Measurements from ENCODE around the gene DOCK1.

The DOCK1 gene

DNA sequence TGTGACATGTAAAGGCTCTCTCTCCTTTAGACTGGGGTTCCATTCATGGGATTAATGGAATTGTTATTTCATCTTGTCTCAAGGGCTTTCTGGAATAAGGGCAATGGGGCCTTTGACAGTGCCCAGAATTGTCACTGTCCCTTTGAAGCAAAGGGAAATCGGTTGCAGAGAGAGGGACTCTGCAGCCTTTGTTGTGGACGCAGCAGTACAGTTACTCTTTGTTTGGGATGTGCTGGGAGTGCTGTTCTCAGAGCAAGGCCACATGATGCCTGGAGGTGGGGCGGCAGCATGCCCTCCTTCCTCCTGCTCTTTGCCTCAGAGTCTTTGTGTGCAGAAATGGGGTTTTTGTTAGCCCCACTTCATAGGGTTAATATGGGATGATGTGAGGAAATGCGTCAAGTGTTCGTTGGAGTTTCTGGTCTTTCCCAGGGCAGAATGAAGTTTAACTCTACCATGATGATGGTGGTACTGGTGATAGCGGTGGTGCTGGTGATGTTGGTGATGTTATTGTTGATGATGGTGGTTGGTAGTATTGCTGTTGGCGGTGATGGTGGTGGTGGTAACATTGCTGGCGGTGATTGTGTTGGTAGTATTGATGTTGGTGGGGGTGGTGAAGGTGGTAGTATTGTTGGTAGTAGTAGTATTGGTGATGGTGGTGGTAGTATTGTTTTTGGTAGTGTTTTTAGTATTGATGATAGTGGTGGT is 45.3 kb downstream of the DOCK1 start:
- no peak for DNase-seq (ENCODE audit: low read depth in 2 of 2)

DNA sequence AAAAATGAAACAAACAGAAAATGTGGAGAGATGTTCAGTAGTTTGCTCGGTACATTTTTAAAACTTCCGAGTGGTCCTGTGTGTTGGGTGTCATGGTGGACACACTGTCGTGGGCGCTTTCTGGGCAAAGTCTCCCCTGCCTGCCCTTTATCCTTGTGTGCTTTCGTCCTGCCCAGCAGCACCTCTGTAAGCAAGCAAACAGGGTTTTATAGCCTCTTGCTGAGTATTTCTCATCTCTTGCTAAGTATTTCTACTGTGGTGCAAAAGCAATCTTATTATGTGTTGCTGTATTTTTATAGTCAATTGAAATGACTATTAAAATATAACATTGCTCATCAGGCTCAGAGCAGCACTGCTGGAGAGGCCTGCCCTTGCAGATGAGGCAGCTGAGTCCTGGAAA is 48.7 kb downstream of the DOCK1 start:
- DNase-seq (ENCODE audit: low read depth in 2 of 2), result no peak

GRCh38 chr10:126955396-126955795 is 50.2 kb downstream of the DOCK1 start:
- no peak for DNase-seq (ENCODE audit: low read depth in 2 of 2)

DNA sequence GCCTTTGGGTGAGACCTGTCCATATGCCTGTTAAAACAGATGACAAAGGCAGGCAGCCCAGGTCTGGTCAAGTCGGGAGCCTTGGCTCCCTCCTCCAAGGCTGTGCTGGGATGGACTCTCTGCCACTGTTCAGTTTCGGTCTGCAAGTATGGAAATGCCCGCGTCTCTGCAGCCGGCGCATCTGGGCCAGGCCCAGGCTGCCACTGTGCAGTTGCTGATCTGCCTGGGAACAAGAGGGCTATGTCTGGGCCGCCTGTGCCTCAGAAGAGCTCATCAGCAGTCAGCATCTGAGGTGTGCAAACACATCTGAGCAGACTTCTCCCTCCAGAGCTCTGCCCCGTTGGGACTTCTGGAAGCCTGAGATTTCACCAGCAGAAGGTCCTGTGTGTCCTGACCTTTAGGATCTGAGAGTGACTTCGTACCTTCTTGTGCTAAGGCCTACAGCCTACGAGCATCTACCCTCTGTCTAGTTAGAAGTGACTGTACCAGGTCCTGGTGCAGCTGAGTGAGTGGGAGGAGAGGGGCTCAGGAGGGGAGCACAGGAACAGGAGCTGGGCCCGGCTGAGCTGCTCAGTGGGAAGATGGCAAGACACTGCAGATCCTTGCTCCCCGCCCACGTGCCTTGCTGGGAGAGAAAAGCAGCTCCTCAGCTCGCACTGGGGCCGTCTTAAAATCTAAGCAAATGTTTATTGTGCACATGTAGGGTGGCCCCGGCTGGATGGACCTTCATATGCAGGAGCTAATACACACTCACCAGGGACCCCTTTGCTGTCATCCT is 50.9 kb downstream of the DOCK1 start:
- no peak for DNase-seq (ENCODE audit: low read depth in 2 of 2)

GRCh38 chr10:126956712-126957108 is 51.5 kb downstream of the DOCK1 start:
- DNase-seq (ENCODE audit: low read depth in 2 of 2), result no peak

GRCh38 chr10:126957111-126957510 is 51.9 kb downstream of the DOCK1 start:
- DNase-seq (ENCODE audit: low read depth in 2 of 2), result no peak

DNA sequence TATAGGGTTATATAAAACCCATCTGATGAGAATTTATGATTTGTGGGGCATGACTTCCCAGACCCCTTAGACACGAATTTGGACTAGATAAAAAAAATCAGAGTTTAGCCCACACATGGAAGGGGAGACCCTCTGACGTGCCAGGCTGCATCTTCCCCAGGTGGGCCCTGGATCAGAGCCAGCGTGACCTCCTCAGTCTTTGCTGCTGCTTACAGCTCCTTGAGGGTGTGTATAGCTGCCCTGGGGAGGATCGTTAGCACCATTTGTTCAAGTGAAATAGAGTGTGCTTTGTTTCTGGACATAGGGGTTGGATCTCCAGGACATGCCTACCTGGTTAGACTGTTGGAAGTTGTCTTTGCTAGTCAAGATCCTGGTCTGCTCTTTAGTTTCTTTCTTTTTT is 54.2 kb downstream of the DOCK1 start:
- DNase-seq (ENCODE audit: low read depth in 2 of 2), result no peak

- no peak for DNase-seq (ENCODE audit: low read depth in 2 of 2)
Observed at GRCh38 chr10:126959906-126960685, 54.9 kb downstream of the DOCK1 start.

DNA sequence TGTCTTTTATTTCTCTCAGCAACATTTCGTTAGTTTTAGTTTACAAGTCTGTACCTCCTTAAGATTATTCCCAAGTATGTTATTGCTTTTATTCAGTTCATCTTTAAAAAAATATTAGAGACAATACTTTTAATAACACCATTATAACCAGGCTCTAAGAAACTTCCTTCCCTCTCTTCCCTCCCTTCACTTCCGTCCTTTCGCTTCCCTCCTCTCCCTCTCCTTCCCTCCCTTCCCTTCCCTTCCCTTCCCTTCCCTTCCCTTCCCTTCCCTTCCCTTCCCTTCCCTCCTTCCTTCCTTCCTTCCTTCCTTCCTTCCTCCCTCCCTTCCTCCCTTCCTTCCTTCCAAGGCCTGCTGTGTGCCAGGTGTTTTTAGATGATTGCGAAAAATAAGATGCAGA is 58.1 kb downstream of the DOCK1 start:
- no peak for DNase-seq (ENCODE audit: low read depth in 2 of 2)

GRCh38 chr10:126964190-126964589 is 59.0 kb downstream of the DOCK1 start:
- DNase-seq (ENCODE audit: low read depth in 2 of 2), result no peak

DNA sequence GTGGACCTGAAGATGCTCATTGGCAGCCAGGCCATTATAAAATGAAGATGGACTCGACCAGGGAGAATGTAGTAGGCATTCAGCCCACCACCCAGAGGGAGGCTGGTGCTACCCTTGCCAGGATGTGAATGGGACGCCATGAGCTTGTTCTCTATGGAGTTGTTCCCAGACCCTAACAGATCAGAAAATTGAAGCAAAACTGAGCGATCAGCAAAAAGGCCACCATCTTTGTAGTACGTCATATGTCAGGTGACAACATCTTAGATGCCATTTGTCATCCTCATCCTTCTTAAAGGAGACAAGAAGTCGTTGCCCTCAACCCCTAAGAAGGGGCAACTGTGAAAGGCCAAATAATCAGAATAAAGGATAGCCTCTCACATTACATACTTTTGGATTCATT is 61.7 kb downstream of the DOCK1 start:
- no peak for DNase-seq (ENCODE audit: low read depth in 2 of 2)

DNA sequence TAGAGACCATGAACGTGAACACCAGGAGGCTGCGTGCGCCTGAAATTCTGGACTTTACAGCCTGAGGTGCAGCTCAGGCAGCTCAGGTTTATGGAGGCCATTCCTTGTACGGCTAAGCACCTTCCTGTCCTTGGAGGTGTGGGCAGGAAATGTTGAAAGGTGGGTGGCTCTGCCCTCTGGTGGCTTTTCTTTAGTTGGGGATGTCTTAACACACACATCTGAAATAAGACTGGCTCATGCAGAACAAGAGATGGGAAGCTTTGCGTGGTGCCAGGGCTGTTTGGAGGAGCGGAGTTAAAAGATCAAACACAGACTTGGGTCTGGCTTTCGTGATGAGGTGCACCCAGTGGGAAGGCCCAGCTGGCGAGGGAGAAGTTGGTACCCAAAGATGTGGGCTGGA is 64.1 kb downstream of the DOCK1 start:
- no peak for DNase-seq (ENCODE audit: low read depth in 2 of 2)

DNA sequence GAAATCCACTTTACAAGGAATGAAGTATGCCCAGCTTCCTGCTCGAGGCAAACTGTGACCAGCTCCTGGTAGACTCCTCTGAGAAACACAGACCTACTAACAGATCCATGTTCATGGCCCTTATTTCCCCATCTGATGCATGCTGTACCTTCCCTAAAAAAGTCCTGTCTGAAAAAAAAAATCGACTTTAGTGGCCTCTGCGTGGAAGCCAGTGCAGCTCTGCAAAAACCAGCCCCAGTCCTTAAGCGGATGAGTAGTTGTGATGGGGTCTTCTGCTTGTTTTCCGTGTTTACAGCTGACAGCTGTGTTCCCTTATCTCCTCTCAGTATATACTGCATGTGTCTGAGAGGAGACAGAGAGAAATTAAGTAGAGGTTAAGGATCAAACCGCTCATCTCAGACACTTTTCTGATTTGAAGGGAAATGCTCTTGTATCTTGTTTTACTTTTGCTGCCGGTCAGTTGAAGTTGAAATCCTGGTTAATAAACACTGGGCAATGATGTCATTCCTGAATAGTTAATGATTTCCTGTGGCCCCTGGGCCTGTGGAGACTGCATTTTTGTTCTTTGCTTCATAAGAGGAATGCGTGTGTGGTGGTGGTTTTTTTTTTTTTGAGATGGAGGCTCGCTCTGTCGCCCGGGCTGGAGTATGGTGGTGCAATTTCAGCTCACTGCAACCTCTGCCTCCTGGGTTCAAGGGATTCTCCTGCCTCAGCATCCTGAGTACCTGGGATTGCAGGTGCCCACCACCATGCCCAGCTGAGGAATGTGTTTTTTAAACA is 67.6 kb downstream of the DOCK1 start:
- no peak for DNase-seq (ENCODE audit: low read depth in 2 of 2)

- DNase-seq (ENCODE audit: low read depth in 2 of 2), result no peak
Observed at GRCh38 chr10:126975221-126975620, 70.0 kb downstream of the DOCK1 start.

DNA sequence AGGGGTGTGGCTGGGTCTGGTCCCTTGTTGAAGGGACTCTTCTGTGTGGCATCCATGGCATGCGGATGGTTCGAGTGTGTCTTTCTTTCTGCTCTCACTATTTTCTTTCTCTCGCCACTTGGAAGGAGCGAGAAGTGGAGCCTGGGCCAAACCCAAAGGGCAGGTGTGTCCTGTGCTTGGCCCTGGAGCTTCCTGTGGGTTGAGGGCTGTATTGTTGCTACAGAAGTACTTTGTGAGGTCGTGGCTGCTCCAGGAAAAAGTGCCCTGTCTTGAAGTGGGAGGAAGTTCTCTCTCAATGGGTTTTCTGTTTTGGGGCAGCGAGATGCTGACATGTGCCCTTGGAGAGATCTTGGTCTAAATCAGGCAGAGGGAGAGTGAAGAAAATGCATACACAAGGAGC is 72.0 kb downstream of the DOCK1 start:
- DNase-seq (ENCODE audit: low read depth in 2 of 2), result no peak

- no peak for DNase-seq (ENCODE audit: low read depth in 2 of 2)
Observed at GRCh38 chr10:126979311-126979710, 74.1 kb downstream of the DOCK1 start.

- DNase-seq (ENCODE audit: low read depth in 2 of 2), result no peak
Observed at GRCh38 chr10:126993208-126993607, 88.0 kb downstream of the DOCK1 start.

DNA sequence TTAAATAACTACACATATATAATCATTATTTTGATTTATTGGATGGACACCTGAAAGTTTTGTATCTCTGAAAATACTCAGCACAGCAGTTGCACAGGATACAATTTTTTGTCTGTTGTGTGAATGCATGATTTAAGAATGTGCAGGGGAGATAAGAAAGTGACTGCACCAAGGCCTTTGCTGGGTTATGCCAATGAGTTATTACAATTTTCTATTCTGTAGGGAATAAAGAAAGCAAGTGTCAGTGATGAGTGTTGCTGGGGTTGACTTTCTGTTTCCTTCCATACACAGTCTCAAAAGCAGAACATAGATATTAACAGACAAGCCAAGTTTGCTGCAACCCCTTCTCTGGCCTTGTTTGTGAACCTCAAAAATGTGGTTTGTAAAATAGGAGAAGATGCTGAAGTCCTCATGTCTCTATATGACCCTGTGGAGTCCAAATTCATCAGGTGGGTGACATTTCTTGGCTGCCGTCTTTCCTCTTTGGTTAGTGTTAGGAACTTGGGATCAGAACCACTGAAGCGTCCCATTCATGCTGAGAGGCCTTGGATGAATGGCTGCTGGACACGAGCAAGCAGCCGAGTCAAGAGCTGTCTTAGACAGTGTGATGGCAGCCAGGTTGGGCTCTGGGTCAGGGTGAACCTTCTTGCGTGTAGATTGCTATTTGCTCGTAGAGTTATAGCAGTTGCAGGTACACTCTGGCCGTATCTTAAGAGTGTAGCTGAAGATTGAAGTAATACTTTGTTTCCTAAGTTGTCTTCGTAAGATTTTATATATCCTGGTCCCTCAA is 92.8 kb downstream of the DOCK1 start:
- DNase-seq (ENCODE audit: low read depth in 2 of 2), result no peak

GRCh38 chr10:127000598-127000997 is 95.4 kb downstream of the DOCK1 start:
- DNase-seq (ENCODE audit: low read depth in 2 of 2), result no peak

GRCh38 chr10:127003032-127003685 is 97.9 kb downstream of the DOCK1 start:
- DNase-seq (ENCODE audit: low read depth in 2 of 2), result no peak

- DNase-seq (ENCODE audit: low read depth in 2 of 2), result no peak
Observed at GRCh38 chr10:127006453-127006852, 101.2 kb downstream of the DOCK1 start.
